ENCODE results near the gene SLC22A5.

SLC22A5 gene

GRCh38 chr5:132387640-132388117, 18.2 kb downstream of the SLC22A5 start:
- Histone ChIP-seq H3K36me3 (ENCODE audit: control insufficient read depth, insufficient read depth, low read length) (no peaks in the 10 kb centered on the region), H3K27me3 (ENCODE audit: control insufficient read depth, insufficient read depth, low read length, poor library complexity, severe bottlenecking) (no peaks in the 10 kb centered on the region), H3K4me3 (ENCODE audit: insufficient read depth, low read depth, low read length) (no peak overlapping the region), H3K27ac (ENCODE audit: insufficient read depth, low read depth, low read length, poor library complexity, severe bottlenecking) (no peak overlapping the region), H3K9me3 (ENCODE audit: control insufficient read depth, low read length) (no peaks in the 10 kb centered on the region), H3K4me1 (ENCODE audit: control insufficient read depth, insufficient read depth, low read length) (no peaks in the 10 kb centered on the region)
- WGBS, 2 experiments, result 88 to 97% methylated on average over 3 to 4 of the region's 4 CpGs

- H3K4me1 ChIP-seq (ENCODE audit: control insufficient read depth, insufficient read depth, low read length), result no peaks in the 10 kb centered on the region
- H3K9me3 ChIP-seq (ENCODE audit: control insufficient read depth, low read length), result no peaks in the 10 kb centered on the region
- no peak overlapping the region for H3K27ac ChIP-seq (ENCODE audit: insufficient read depth, low read depth, low read length, poor library complexity, severe bottlenecking)
- H3K27me3 ChIP-seq (ENCODE audit: control insufficient read depth, insufficient read depth, low read length, poor library complexity, severe bottlenecking), result no peaks in the 10 kb centered on the region
- WGBS, 2 experiments, result 86% methylated on average over 5 to 8 of the region's 8 CpGs
- no peak overlapping the region for H3K4me3 ChIP-seq (ENCODE audit: insufficient read depth, low read depth, low read length)
- no peaks in the 10 kb centered on the region for H3K36me3 ChIP-seq (ENCODE audit: control insufficient read depth, insufficient read depth, low read length)
Observed at GRCh38 chr5:132388244-132389050, 18.9 kb downstream of the SLC22A5 start.

DNA sequence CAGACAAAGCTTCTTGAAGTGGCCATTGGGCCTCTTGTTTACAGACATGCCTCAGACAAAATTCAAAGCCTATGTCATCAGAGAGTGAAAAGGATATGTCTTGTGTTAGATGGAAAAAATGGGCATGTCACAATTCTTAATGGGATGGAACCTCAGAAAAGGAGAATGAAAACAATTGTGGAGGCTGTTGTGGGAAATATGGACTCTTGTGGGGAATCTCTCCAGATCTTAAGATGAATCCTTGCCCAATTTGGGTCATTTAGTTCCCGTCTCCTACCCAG, 19.5 kb downstream of the SLC22A5 start:
- no peaks in the 10 kb centered on the region for H3K36me3 ChIP-seq (ENCODE audit: control insufficient read depth, insufficient read depth, low read length)
- no peaks in the 10 kb centered on the region for H3K4me1 ChIP-seq (ENCODE audit: control insufficient read depth, insufficient read depth, low read length)
- no peaks in the 10 kb centered on the region for H3K27me3 ChIP-seq (ENCODE audit: control insufficient read depth, insufficient read depth, low read length, poor library complexity, severe bottlenecking)
- H3K9me3 ChIP-seq (ENCODE audit: control insufficient read depth, low read length), result no peaks in the 10 kb centered on the region
- 94% methylated on average over 1 of the region's 1 CpG for WGBS, 2 experiments
- no peak overlapping the region for H3K27ac ChIP-seq (ENCODE audit: insufficient read depth, low read depth, low read length, poor library complexity, severe bottlenecking)
- no peak overlapping the region for H3K4me3 ChIP-seq (ENCODE audit: insufficient read depth, low read depth, low read length)

GRCh38 chr5:132389585-132390286, 20.2 kb downstream of the SLC22A5 start:
- Histone ChIP-seq H3K36me3 (ENCODE audit: control insufficient read depth, insufficient read depth, low read length) (no peaks in the 10 kb centered on the region), H3K4me3 (ENCODE audit: insufficient read depth, low read depth, low read length) (no peak overlapping the region), H3K27me3 (ENCODE audit: control insufficient read depth, insufficient read depth, low read length, poor library complexity, severe bottlenecking) (no peaks in the 10 kb centered on the region), H3K9me3 (ENCODE audit: control insufficient read depth, low read length) (no peaks in the 10 kb centered on the region), H3K4me1 (ENCODE audit: control insufficient read depth, insufficient read depth, low read length) (no peaks in the 10 kb centered on the region), H3K27ac (ENCODE audit: insufficient read depth, low read depth, low read length, poor library complexity, severe bottlenecking) (no peak overlapping the region)
- WGBS, 2 experiments, result 92 to 96% methylated on average over 10 of the region's 10 CpGs

GRCh38 chr5:132391247-132391646, 21.7 kb downstream of the SLC22A5 start:
- H3K27me3 ChIP-seq (ENCODE audit: control insufficient read depth, insufficient read depth, low read length, poor library complexity, severe bottlenecking), result no peaks in the 10 kb centered on the region
- no peaks in the 10 kb centered on the region for H3K9me3 ChIP-seq (ENCODE audit: control insufficient read depth, low read length)
- no peak overlapping the region for H3K27ac ChIP-seq (ENCODE audit: insufficient read depth, low read depth, low read length, poor library complexity, severe bottlenecking)
- H3K4me1 ChIP-seq (ENCODE audit: control insufficient read depth, insufficient read depth, low read length), result no peaks in the 10 kb centered on the region
- 84 to 87% methylated on average over 4 to 5 of the region's 5 CpGs for WGBS, 2 experiments
- H3K36me3 ChIP-seq (ENCODE audit: control insufficient read depth, insufficient read depth, low read length), result no peaks in the 10 kb centered on the region
- H3K4me3 ChIP-seq (ENCODE audit: insufficient read depth, low read depth, low read length), result no peak overlapping the region

DNA sequence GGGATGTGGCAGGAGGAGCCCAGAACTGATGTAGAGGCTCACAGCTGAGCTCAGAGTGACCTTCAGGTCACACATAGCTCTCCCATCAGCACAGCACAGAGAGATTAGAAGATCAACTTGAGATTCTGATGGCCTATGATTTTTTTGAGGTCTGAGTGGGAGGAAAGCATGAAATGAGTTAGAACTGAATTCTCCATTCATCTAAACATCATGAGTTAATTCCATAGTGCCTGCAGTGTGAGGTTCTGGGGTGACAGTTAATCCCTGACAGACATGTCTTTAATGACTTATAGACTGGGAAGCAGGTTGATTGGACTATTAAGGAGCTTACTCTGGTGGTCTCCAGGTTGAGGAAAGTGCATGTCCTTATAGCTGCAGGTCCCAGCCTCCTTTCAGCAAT, 22.4 kb downstream of the SLC22A5 start:
- H3K4me3 ChIP-seq (ENCODE audit: insufficient read depth, low read depth, low read length), result no peak overlapping the region
- no peaks in the 10 kb centered on the region for H3K36me3 ChIP-seq (ENCODE audit: control insufficient read depth, insufficient read depth, low read length)
- no peak overlapping the region for H3K27ac ChIP-seq (ENCODE audit: insufficient read depth, low read depth, low read length, poor library complexity, severe bottlenecking)
- H3K4me1 ChIP-seq (ENCODE audit: control insufficient read depth, insufficient read depth, low read length), result no peaks in the 10 kb centered on the region
- no peaks in the 10 kb centered on the region for H3K27me3 ChIP-seq (ENCODE audit: control insufficient read depth, insufficient read depth, low read length, poor library complexity, severe bottlenecking)
- H3K9me3 ChIP-seq (ENCODE audit: control insufficient read depth, low read length), result no peaks in the 10 kb centered on the region

GRCh38 chr5:132392411-132392810, 22.9 kb downstream of the SLC22A5 start:
- H3K9me3 ChIP-seq (ENCODE audit: control insufficient read depth, low read length), result no peaks in the 10 kb centered on the region
- no peak overlapping the region for H3K27ac ChIP-seq (ENCODE audit: insufficient read depth, low read depth, low read length, poor library complexity, severe bottlenecking)
- H3K4me1 ChIP-seq (ENCODE audit: control insufficient read depth, insufficient read depth, low read length), result no peaks in the 10 kb centered on the region
- no peaks in the 10 kb centered on the region for H3K27me3 ChIP-seq (ENCODE audit: control insufficient read depth, insufficient read depth, low read length, poor library complexity, severe bottlenecking)
- H3K4me3 ChIP-seq (ENCODE audit: insufficient read depth, low read depth, low read length), result no peak overlapping the region
- WGBS, 2 experiments, result 91 to 96% methylated on average over 8 of the region's 8 CpGs
- no peaks in the 10 kb centered on the region for H3K36me3 ChIP-seq (ENCODE audit: control insufficient read depth, insufficient read depth, low read length)

DNA sequence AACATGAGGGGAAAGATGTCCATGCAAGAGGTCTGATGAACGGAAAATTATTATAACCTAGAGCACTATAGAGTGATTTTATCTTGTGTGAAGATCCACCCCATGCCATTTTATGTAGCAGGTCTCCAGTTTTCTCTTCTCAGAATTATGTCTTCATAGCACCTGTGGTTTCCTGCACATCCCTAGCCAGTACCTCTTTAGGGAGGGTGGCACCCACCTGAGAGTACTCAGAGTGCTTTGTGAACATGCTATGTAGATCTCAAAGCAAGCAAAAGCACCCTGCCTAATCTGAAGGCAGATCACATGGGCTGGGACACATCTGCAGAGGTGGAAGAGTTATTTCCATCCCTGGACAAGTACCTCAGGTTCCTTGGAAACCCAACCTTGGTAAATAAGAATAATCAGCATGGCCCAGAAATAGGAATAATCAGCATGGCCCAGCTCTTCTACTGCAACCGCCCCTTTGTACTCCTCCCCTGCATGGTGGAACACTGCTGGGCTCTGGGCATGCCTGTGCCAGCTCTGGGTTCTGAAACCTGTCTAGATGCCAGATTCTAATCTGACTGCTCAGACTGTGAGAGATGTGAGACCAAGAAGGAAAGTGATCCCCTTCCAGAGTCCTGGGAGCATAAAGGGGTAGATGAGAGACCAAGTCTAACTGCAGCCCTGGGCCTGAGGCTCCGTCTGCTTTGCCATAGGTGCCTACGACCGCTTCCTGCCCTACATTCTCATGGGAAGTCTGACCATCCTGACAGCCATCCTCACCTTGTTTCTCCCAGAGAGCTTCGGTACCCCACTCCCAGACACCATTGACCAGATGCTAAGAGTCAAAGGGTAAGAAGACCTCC, 23.7 kb downstream of the SLC22A5 start:
- Histone ChIP-seq H3K27me3 (ENCODE audit: control insufficient read depth, insufficient read depth, low read length, poor library complexity, severe bottlenecking) (no peaks in the 10 kb centered on the region), H3K4me3 (ENCODE audit: insufficient read depth, low read depth, low read length) (no peak overlapping the region), H3K27ac (ENCODE audit: insufficient read depth, low read depth, low read length, poor library complexity, severe bottlenecking) (no peak overlapping the region), H3K36me3 (ENCODE audit: control insufficient read depth, insufficient read depth, low read length) (no peaks in the 10 kb centered on the region), H3K4me1 (ENCODE audit: control insufficient read depth, insufficient read depth, low read length) (no peaks in the 10 kb centered on the region), H3K9me3 (ENCODE audit: control insufficient read depth, low read length) (no peaks in the 10 kb centered on the region)
- WGBS, 2 experiments, result 90 to 94% methylated on average over 6 of the region's 6 CpGs

GRCh38 chr5:132394667-132395259, 25.3 kb downstream of the SLC22A5 start:
- Histone ChIP-seq H3K27me3 (ENCODE audit: control insufficient read depth, insufficient read depth, low read length, poor library complexity, severe bottlenecking) (no peaks in the 10 kb centered on the region), H3K27ac (ENCODE audit: insufficient read depth, low read depth, low read length, poor library complexity, severe bottlenecking) (no peak overlapping the region), H3K4me3 (ENCODE audit: insufficient read depth, low read depth, low read length) (no peak overlapping the region), H3K9me3 (ENCODE audit: control insufficient read depth, low read length) (no peaks in the 10 kb centered on the region), H3K36me3 (ENCODE audit: control insufficient read depth, insufficient read depth, low read length) (no peaks in the 10 kb centered on the region), H3K4me1 (ENCODE audit: control insufficient read depth, insufficient read depth, low read length) (no peaks in the 10 kb centered on the region)
- 90 to 94% methylated on average over 4 of the region's 4 CpGs for WGBS, 2 experiments

DNA sequence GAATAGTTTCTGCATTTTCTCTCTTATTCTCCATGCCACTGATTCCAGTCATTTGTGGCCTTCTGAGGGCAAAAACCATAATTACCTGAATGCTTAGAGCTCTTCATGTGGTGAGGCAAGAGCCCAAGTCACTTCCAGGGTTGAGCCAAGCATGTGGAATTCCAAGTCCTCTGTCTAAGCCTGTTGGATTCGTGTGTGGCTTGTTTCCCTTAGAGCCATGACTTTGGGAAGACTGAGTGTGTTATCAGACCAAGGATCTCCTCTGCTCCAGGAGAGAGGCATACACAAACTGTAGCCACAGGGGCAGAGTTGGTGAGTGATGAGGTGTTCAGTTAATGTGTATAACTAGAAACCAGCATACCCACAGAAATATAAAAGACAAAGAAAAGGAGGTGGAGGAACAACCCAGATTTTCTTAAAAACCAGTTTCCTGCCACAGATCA, 27.1 kb downstream of the SLC22A5 start:
- H3K27me3 ChIP-seq (ENCODE audit: control insufficient read depth, insufficient read depth, low read length, poor library complexity, severe bottlenecking), result no peaks in the 10 kb centered on the region
- H3K36me3 ChIP-seq (ENCODE audit: control insufficient read depth, insufficient read depth, low read length), result no peaks in the 10 kb centered on the region
- no peak overlapping the region for H3K27ac ChIP-seq (ENCODE audit: insufficient read depth, low read depth, low read length, poor library complexity, severe bottlenecking)
- no peaks in the 10 kb centered on the region for H3K4me1 ChIP-seq (ENCODE audit: control insufficient read depth, insufficient read depth, low read length)
- WGBS, 2 experiments, result 84 to 86% methylated on average over 1 of the region's 1 CpG
- H3K9me3 ChIP-seq (ENCODE audit: control insufficient read depth, low read length), result no peaks in the 10 kb centered on the region
- H3K4me3 ChIP-seq (ENCODE audit: insufficient read depth, low read depth, low read length), result no peak overlapping the region
